Retinal pigment epithelial cell (primary cell): Measurements from ENCODE around the gene FSHR.

ENCODE experiments used
- DNase-seq: peaks from one replicate; pipeline ENCODE4 v3.0.0-alpha.2; 2010; ENCODE audit warnings: low read depth
- H3K4me3 ChIP-seq: 2 replicates; pipeline ENCODE4 v1.5.1; 2011; ENCODE audit warnings: mild to moderate bottlenecking, low read length, control low read depth, moderate library complexity
- TF ChIP-seq, protein P1 (sequence below): conservative IDR thresholded peaks from 2 replicates; pipeline ENCODE4 v1.5.1; 2011; ENCODE audit warnings: low read depth, low read length, control low read depth, inconsistent platforms

The FSHR gene

DNA sequence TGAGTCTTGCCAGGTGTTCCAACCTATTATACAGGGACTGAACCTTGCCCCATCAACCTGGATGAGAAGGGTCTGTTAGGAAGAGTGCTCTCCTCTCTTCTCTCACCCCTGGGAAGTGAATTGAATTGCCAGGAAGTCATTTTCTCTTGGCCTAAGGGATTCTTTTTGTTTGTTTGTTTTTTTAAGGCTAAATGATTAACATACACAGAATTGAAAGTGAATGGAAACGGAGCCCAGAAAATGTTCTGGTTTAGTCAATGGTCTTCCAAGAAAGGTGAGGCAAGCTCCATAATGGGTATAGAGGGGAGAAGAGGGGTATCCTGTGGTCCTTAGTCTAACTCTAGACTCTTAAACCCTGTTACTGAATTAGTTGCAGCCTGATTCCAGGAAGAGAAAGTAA lies 189.1 kb downstream of the FSHR start:
- no peak overlapping the region for H3K4me3 ChIP-seq
- no peak for DNase-seq
- TF ChIP-seq, protein P1, sequence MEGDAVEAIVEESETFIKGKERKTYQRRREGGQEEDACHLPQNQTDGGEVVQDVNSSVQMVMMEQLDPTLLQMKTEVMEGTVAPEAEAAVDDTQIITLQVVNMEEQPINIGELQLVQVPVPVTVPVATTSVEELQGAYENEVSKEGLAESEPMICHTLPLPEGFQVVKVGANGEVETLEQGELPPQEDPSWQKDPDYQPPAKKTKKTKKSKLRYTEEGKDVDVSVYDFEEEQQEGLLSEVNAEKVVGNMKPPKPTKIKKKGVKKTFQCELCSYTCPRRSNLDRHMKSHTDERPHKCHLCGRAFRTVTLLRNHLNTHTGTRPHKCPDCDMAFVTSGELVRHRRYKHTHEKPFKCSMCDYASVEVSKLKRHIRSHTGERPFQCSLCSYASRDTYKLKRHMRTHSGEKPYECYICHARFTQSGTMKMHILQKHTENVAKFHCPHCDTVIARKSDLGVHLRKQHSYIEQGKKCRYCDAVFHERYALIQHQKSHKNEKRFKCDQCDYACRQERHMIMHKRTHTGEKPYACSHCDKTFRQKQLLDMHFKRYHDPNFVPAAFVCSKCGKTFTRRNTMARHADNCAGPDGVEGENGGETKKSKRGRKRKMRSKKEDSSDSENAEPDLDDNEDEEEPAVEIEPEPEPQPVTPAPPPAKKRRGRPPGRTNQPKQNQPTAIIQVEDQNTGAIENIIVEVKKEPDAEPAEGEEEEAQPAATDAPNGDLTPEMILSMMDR = no peak

DNA sequence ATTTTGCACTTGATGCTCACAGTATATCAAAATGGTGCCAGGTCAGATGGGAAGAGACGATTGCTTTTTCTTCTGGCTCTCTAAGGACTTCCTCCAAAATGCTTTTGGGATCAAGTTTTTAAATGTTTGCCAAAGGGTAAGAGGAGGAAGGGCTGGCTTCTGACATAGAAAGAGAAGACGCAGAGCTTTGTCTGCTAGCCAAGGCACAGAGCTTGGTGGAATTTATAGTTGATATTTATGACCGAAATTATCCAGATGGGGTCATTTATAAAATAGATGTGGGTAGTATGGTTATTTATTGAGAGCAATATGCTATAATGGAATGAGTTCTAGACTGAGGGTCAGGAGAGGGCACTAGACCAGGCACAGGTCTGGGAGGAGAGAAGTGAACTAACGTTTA lies 193.3 kb downstream of the FSHR start:
- H3K4me3 ChIP-seq = no peak overlapping the region
- TF ChIP-seq, protein P1 = no peak
- no peak for DNase-seq

DNA sequence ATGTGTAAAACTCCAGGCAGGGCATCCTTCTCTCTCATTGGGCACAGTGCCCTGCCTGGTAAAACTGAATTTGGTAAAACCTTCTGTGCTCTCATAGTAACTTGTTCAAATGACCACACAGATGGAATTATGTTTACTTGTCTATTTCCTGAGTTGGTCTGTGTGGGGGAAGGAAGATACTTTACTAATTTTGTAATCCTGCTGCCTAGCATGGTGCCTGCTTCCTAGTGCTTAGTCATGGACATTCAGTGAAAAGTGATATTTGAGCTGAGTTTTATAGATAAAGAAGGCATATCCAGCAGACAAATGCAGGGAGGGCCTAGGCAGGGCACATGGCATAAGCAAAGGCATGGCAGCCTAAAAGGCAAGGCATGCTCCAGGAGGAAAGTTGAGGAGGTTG lies 199.4 kb downstream of the FSHR start:
- TF ChIP-seq, protein P1 = no peak
- DNase-seq = no peak
- no peak overlapping the region for H3K4me3 ChIP-seq

DNA sequence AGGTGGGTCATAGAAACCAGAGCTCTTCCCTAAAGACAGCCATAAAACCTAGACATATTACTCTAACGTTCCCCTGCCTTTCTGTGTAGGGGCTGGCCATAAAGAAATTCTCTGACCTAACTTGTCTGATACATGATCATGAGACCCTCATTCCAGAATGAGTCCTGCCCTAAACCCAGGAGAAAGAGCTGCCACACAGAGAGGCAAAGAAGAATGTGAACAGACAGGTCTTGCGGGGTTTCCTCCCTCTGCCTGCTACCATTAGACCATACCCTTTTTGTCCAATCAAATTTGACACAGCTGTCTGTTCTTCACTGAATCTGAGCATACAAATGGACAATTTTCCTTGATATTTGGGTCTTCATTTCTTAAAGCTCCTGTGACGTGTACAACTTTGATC lies 200.0 kb downstream of the FSHR start:
- no peak overlapping the region for H3K4me3 ChIP-seq
- TF ChIP-seq, protein P1 = no peak
- no peak for DNase-seq

DNA sequence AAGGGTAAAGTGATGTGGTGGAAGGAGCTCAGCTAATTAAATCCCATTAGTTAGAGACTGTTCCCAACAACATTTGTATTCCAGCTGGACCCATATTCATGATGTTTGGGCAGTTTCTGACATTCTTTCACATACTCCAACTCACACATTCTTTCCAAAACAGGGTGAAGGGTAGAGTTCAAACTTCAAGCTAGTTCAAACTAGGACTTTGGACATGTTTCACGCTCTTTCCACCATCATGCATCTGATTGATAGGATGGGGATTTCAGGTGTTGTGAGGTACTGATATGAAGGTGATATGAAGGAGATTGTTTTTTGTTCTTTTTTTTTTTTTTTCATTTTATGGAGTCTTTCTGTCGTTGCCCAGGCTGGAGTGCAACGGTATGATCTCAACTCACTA lies 201.7 kb downstream of the FSHR start:
- H3K4me3 ChIP-seq = no peak overlapping the region
- no peak for DNase-seq
- TF ChIP-seq, protein P1 = no peak

DNA sequence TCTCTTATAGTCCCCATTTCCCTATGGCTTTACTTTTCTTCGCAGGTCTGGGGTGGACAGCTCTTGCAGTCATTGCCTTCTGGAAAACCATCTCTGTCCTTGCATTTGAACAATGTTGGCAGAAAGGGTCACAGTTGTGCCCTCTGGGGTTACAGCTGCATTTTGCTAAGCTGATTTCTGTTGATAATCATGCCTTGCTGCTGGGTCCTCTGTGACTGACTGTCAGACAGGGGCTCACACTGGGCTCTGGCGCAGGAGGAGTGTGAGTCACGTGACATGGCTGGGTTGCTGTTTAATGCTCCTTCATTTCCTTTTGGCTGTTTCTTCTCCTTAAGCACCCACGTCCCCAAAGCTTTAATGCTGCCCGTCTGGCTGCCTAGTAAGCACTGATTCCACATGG lies 202.2 kb downstream of the FSHR start:
- no peak overlapping the region for H3K4me3 ChIP-seq
- TF ChIP-seq, protein P1 = no peak
- DNase-seq = no peak

DNA sequence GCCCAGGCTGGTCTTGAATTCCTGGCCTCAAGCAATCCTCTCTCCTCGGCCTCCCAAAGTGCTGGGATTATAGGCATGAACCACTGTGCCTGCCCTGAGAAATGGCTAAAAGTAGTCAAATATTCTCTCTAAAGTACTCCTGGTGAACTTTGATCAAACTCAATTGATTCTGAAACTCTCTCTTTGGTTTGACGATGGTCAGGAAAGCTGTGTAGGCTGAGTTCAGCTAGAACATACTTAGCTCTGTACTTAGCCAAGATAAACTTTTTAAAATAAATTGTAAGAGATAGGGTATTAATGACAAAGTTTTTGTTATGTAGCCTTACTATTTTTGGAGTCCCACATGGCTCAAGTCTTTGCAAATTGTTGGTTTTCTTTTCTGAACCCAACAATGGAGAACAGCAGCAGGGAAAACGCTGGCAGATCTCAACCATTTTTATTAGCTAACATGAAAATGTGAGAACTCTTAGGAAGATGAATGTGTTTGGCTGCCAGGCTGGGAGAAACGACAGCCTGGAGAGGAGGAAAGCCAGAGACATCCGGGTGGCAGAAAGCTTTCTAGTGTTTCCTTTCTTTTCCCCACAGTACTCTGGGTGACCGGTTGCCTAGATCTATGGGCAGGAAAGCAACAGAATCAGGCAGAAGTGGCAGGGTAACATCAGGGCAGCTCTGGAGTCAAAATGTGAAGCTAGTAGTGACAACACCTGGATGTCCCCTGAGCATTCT lies 205.8 kb downstream of the FSHR start:
- TF ChIP-seq, protein P1 = no peak
- no peak overlapping the region for H3K4me3 ChIP-seq
- DNase-seq = no peak
